Glutamatergic neuron (in vitro differentiated cells): ENCODE measurements around the gene TBC1D2. TPM values are rescaled to one million over a fixed set of nuclear protein-coding genes. Genes with fewer than 3 reads are reported as not detected.

Experiments used
- DNase-seq: peaks from one replicate; pipeline ENCODE4 v3.0.0; 2022
- H3K27ac Mint-ChIP-seq: one replicate; pipeline ENCODE4 v1.8.0; 2020; ENCODE audit warnings: mild to moderate bottlenecking, mixed read lengths, inconsistent platforms; ENCODE audit not compliant: unreplicated experiment
- H3K27me3 Mint-ChIP-seq: one replicate; pipeline ENCODE4 v1.8.0; 2020; ENCODE audit warnings: mild to moderate bottlenecking, moderate library complexity, mixed read lengths, inconsistent platforms; ENCODE audit not compliant: unreplicated experiment
- H3K36me3 Mint-ChIP-seq: one replicate; pipeline ENCODE4 v1.8.0; 2020; ENCODE audit warnings: mild to moderate bottlenecking, mixed read lengths, inconsistent platforms; ENCODE audit not compliant: unreplicated experiment
- H3K4me1 Mint-ChIP-seq: one replicate; pipeline ENCODE4 v1.8.0; 2020; ENCODE audit warnings: mild to moderate bottlenecking, low read depth, mixed read lengths, inconsistent platforms; ENCODE audit not compliant: unreplicated experiment
- H3K4me3 Mint-ChIP-seq: one replicate; pipeline ENCODE4 v1.8.0; 2020; ENCODE audit warnings: mild to moderate bottlenecking, mixed read lengths, inconsistent platforms; ENCODE audit not compliant: unreplicated experiment
- H3K9me3 Mint-ChIP-seq: one replicate; pipeline ENCODE4 v1.8.0; 2020; ENCODE audit warnings: mild to moderate bottlenecking, moderate library complexity, mixed read lengths, inconsistent platforms; ENCODE audit not compliant: unreplicated experiment
- total RNA-seq: library from RNA; stranded (reverse); fragmentation: NEBNext Ultra II Directional; extraction: Animal tissue kit (Norgen Biotek cat#: 25700); gene quantifications from one replicate; pipeline ENCODE4 v1.2.1, GENCODE V29; 2021; ENCODE audit not compliant: unreplicated experiment
- TF ChIP-seq, protein P1 (sequence below): fragments of 200-600 bp; sonication (generic); IDR thresholded peaks from one replicate; pipeline ENCODE4 v1.5.0; 2021; ENCODE audit not compliant: partially characterized antibody, unreplicated experiment

Gene TBC1D2
- total RNA-seq, 1 donor from 2014 or later, result 7.6 TPM

DNA sequence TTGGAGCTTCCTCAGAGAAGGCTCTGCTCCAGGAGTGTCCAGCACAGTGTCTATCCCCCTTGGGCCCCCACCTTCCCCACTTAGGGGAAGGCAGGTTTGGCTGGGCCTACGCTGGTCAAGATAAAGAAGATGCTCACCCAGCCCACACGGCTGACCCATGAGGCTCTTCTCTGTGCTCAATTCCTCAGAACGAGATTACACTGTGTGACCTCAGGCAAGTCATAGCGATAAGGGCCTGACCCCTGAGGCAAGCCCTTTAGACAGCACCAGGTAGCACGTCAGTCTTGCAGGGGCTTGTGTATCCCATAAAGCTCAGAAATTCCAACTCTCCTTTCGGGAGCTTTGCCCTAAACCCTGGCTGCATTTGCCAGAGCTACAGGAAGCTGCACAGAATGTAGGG lies 95.7 kb downstream of the TBC1D2 start:
- no peak for DNase-seq
- Mint-ChIP-seq H3K36me3 (no peaks in the 10 kb centered on the region), H3K27ac (peak overlapping the region; percentile 43), H3K4me1 (peaks cover 6% of the 10 kb centered on the region), H3K9me3 (peaks cover 3% of the 10 kb centered on the region), H3K27me3 (peaks cover 4% of the 10 kb centered on the region), H3K4me3 (no peak overlapping the region)
- TF ChIP-seq, protein P1, sequence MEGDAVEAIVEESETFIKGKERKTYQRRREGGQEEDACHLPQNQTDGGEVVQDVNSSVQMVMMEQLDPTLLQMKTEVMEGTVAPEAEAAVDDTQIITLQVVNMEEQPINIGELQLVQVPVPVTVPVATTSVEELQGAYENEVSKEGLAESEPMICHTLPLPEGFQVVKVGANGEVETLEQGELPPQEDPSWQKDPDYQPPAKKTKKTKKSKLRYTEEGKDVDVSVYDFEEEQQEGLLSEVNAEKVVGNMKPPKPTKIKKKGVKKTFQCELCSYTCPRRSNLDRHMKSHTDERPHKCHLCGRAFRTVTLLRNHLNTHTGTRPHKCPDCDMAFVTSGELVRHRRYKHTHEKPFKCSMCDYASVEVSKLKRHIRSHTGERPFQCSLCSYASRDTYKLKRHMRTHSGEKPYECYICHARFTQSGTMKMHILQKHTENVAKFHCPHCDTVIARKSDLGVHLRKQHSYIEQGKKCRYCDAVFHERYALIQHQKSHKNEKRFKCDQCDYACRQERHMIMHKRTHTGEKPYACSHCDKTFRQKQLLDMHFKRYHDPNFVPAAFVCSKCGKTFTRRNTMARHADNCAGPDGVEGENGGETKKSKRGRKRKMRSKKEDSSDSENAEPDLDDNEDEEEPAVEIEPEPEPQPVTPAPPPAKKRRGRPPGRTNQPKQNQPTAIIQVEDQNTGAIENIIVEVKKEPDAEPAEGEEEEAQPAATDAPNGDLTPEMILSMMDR, result no peak

- peaks cover 6% of the 10 kb centered on the region for H3K4me1 Mint-ChIP-seq
- TF ChIP-seq, protein P1, result no peak
- H3K4me3 Mint-ChIP-seq, result no peak overlapping the region
- peak overlapping the region; percentile 43 for H3K27ac Mint-ChIP-seq
- H3K9me3 Mint-ChIP-seq, result peaks cover 3% of the 10 kb centered on the region
- no peak for DNase-seq
- no peaks in the 10 kb centered on the region for H3K36me3 Mint-ChIP-seq
- H3K27me3 Mint-ChIP-seq, result peaks cover 4% of the 10 kb centered on the region
Observed at GRCh38 chr9:98159301-98159700, 96.1 kb downstream of the TBC1D2 start.

DNA sequence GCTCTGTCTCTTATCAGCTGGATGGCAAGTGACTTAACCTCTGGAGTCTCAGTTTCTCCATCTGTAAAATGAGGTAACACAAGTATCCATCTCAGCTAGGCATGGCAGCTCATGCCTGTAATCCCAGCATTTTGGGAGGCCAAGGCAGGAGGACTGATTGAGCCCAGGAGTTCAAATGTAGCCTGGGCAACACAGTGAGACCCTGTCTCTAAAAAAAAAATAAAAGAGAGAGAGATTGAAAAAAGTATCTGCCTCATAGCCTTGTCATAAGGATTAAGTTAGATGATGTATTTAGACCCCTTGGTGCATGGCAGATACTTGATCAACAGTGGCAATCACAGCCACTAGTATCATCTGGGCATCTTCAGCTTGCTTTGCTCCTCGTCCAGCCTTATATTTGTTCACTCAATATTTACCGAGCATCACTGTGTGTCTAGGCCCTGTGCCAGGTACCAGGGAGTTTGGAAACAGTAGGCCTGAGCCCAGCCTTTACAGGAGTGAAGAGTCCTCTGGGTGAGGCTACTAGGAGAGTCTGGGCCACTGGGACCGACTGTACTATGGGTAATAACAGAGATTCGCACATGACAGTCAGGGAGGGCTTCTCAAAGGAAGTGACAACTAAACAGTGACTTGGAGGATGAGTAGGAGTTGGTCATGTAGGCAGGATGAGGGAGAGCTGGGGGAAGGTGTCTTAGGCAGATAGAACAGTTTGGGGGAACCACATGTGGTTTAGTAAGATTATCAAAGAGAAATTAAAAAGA lies 97.2 kb downstream of the TBC1D2 start:
- peaks cover 5% of the 10 kb centered on the region for H3K27me3 Mint-ChIP-seq
- no peaks in the 10 kb centered on the region for H3K36me3 Mint-ChIP-seq
- peaks cover 4% of the 10 kb centered on the region for H3K4me1 Mint-ChIP-seq
- DNase-seq, result no peak
- no peak overlapping the region for H3K27ac Mint-ChIP-seq
- H3K4me3 Mint-ChIP-seq, result no peak overlapping the region
- TF ChIP-seq, protein P1, result no peak
- H3K9me3 Mint-ChIP-seq, result peaks cover 3% of the 10 kb centered on the region

DNA sequence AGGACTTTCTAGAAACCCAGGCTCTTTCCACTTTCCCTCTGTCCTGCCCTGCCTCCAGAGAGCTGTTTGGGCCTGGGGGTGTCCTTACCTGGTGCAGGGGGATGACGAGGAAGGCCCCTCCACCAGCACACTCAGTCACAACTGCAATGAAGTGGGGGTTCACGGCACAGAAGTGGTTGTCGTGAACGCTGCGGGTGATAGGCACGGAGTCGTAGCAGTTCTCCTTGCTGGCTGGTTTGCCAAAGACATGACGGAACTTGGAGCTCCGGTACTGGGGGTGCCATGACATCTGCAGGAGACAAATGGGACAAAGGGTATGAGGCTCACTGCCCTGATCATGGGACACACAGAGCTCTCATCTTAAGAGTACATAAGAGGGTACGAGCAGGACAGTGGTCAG lies 98.1 kb downstream of the TBC1D2 start:
- Mint-ChIP-seq H3K4me3 (no peak overlapping the region), H3K36me3 (no peaks in the 10 kb centered on the region), H3K4me1 (peaks cover 3% of the 10 kb centered on the region), H3K27me3 (peaks cover 5% of the 10 kb centered on the region), H3K27ac (no peak overlapping the region), H3K9me3 (peaks cover 3% of the 10 kb centered on the region)
- no peak for DNase-seq
- TF ChIP-seq, protein P1, result no peak

GRCh38 chr9:98154678-98155077 lies 100.8 kb downstream of the TBC1D2 start:
- DNase-seq, result no peak
- Mint-ChIP-seq H3K27me3 (peaks cover 6% of the 10 kb centered on the region), H3K36me3 (no peaks in the 10 kb centered on the region), H3K4me1 (no peaks in the 10 kb centered on the region), H3K9me3 (peaks cover 5% of the 10 kb centered on the region), H3K27ac (no peak overlapping the region), H3K4me3 (no peak overlapping the region)
- TF ChIP-seq, protein P1, result no peak
